Smooth muscle cell (in vitro differentiated cells): ENCODE data around the gene BICD1. TPM values are rescaled to one million over a fixed set of nuclear protein-coding genes. Genes with fewer than 3 reads are reported as not detected.
A peak's percentile ranks its signal among the peaks of the same experiment; 100 is the strongest.

Experiments
- DNase-seq: peaks from one replicate; lab custom pipeline; 2025; ENCODE audit not compliant: unreplicated experiment; lab: John Stamatoyannopoulos, UW
- H2AFZ ChIP-seq: fragments of 200-600 bp; sonication (generic); 2 replicates; pipeline ENCODE4 v1.6.0; 2016; ENCODE audit warnings: antibody characterized with exemption, low read depth, mild to moderate bottlenecking
- H3F3A ChIP-seq: fragments of 200-600 bp; sonication (generic); 2 replicates; pipeline ENCODE4 v1.6.0; 2017; ENCODE audit warnings: antibody characterized with exemption, low read depth
- H3K27ac ChIP-seq: fragments of 200-600 bp; sonication (generic); 2 replicates; pipeline ENCODE4 v1.5.1; 2016; ENCODE audit warnings: low read depth, mild to moderate bottlenecking
- H3K27me3 ChIP-seq: fragments of 200-600 bp; sonication (generic); 2 replicates; pipeline ENCODE4 v1.6.1; 2016; ENCODE audit warnings: low read depth, mild to moderate bottlenecking
- H3K36me3 ChIP-seq: fragments of 200-600 bp; sonication (generic); 2 replicates; pipeline ENCODE4 v1.5.1; 2016; ENCODE audit warnings: low read depth
- H3K4me1 ChIP-seq: fragments of 200-600 bp; sonication (generic); 2 replicates; pipeline ENCODE4 v1.5.1; 2016; ENCODE audit warnings: low read depth
- H3K4me2 ChIP-seq: fragments of 200-600 bp; sonication (generic); 2 replicates; pipeline ENCODE4 v1.6.0; 2016; ENCODE audit warnings: mild to moderate bottlenecking
- H3K4me3 ChIP-seq: fragments of 200-600 bp; sonication (generic); 2 replicates; pipeline ENCODE4 v1.5.1; 2016; ENCODE audit warnings: mild to moderate bottlenecking
- H3K79me2 ChIP-seq: fragments of 200-600 bp; sonication (generic); 2 replicates; pipeline ENCODE4 v1.6.0; 2016; ENCODE audit warnings: low read depth, mild to moderate bottlenecking
- H3K9ac ChIP-seq: fragments of 200-600 bp; sonication (generic); 2 replicates; pipeline ENCODE4 v1.6.0; 2016; ENCODE audit warnings: low read depth
- H3K9me3 ChIP-seq: fragments of 200-600 bp; sonication (generic); replicated peaks from 2 replicates; pipeline ENCODE4 v1.5.1; 2016; ENCODE audit warnings: low read depth
- H4K20me1 ChIP-seq: fragments of 200-600 bp; sonication (generic); 2 replicates; pipeline ENCODE4 v1.6.0; 2016; ENCODE audit warnings: low read depth
- WGBS: methylation state at CpG from one replicate; pipeline ENCODE4 v1.1.7; 2016; ENCODE audit warnings: low lambda C conversion rate; 5-methylcytosine and 5-hydroxymethylcytosine counted together
- polyA plus RNA-seq: library from polyadenylated mRNA; unstranded; fragments of >200 nt; fragmentation: Nextera tagmentation; extraction: Ambion mirVana; gene quantifications from 2 replicates; pipeline ENCODE4 v1.2.1, GENCODE V29; 2016
- total RNA-seq: library from RNA; depleted of rRNA; stranded (reverse); fragments of >200 nt; gene quantifications from 2 replicates; pipeline ENCODE4 v1.2.3, GENCODE V29; 2014
- TF ChIP-seq, protein P1 (sequence below): fragments of 200-600 bp; sonication (generic); IDR thresholded peaks from 2 replicates; pipeline ENCODE4 v1.5.1; 2017; ENCODE audit warnings: borderline replicate concordance, mild to moderate bottlenecking, antibody characterized with exemption; ENCODE audit not compliant: insufficient read depth, poor library complexity, severe bottlenecking

BICD1 gene
- total RNA-seq (11.5 and 13.0 TPM in 2 replicates), polyA plus RNA-seq (6.5 TPM in 2 replicates)

DNA sequence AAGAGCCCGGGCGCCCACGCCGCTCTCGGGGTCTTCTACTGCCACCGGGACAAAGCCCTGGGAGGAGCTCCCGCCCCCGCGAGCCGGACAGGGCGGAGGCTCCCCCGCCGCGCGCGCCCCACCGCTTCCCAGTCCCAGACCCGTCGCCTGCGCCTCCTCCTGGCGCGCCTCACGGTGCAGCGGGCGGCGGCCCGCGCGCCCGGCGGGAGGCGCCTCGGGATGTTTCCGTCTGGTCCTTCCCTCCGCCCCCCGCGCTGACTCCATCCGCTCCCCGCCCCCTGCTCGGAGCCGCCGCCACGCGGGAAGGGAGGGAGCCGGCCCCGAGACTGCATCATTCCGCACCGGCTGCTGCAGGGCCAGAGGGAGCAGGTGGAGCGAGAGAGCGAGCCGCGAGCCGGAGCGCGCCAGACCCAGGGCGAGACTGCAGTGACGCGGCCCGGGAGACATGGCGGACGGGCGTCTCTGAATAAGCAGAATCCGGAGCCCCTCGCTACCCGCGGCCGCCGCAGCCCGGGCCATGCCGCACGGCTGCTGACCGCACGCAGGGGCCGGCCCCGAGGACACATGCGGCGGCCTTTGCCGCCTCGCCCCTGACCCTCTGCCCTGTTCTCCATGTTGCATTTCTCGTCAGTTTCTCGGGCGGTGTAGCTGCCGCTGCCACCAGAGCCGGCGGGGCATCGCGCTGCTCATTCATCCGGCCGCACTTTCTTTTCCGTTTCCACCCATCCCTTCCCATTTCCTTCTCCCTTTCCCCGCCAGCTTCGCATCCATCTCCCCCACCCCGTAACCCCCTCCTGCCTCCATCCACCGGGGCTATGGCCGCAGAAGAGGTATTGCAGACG lies at the start of gene BICD1:
Gene BICD1 (plus strand): TSS at position 331 of the 842 bp plus-strand sequence. CDS start 485 bp downstream, at position 816.
- Histone ChIP-seq H3K9ac (peak within 1 kb of the TSS; percentile 80), H3K27me3 (no peaks in the 10 kb centered on the region), H3K4me3 (peak within 1 kb of the TSS; percentile 81), H3K27ac (peak within 1 kb of the TSS; percentile 87), H3K36me3 (no peaks in the 10 kb centered on the region), H4K20me1 (no peaks in the 10 kb centered on the region), H3K4me2 (peak within 1 kb of the TSS; percentile 91), H3K79me2 (peaks cover 31% of the 10 kb centered on the region), H3F3A (peaks cover 7% of the 10 kb centered on the region), H3K9me3 (no peaks in the 10 kb centered on the region), H3K4me1 (peaks cover 31% of the 10 kb centered on the region), H2AFZ (peak within 1 kb of the TSS; percentile 73)
- DNase-seq: peak; percentile 66
- TF ChIP-seq, protein P1, sequence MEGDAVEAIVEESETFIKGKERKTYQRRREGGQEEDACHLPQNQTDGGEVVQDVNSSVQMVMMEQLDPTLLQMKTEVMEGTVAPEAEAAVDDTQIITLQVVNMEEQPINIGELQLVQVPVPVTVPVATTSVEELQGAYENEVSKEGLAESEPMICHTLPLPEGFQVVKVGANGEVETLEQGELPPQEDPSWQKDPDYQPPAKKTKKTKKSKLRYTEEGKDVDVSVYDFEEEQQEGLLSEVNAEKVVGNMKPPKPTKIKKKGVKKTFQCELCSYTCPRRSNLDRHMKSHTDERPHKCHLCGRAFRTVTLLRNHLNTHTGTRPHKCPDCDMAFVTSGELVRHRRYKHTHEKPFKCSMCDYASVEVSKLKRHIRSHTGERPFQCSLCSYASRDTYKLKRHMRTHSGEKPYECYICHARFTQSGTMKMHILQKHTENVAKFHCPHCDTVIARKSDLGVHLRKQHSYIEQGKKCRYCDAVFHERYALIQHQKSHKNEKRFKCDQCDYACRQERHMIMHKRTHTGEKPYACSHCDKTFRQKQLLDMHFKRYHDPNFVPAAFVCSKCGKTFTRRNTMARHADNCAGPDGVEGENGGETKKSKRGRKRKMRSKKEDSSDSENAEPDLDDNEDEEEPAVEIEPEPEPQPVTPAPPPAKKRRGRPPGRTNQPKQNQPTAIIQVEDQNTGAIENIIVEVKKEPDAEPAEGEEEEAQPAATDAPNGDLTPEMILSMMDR: peak; percentile 14
- WGBS: 0% methylated on average over 23 of the region's 96 CpGs

DNA sequence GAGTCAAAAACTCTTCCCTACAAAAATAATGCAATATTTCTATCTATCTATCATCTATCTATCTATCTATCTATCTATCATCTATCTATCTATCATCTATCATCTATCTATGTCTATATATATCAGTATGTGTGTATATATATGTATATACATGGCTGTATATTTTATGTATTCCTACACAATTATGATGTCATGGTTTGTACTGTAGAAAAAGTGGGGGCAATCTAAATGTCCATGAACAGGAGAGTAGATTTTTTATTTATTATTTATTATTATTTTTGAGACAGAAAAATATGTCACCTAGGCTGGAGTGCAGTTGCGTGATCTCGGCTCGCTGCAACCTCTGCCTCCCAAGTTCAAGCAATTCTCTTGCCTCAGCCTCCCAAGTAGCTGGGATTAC lies 45.6 kb upstream of the BICD1 start:
- Histone ChIP-seq H3K27me3 (no peaks in the 10 kb centered on the region), H3K9ac (no peak overlapping the region), H3F3A (no peaks in the 10 kb centered on the region), H3K4me3 (no peak overlapping the region), H3K36me3 (no peaks in the 10 kb centered on the region), H2AFZ (no peak overlapping the region), H3K9me3 (no peaks in the 10 kb centered on the region), H3K4me2 (no peak overlapping the region), H3K4me1 (no peaks in the 10 kb centered on the region), H4K20me1 (no peaks in the 10 kb centered on the region), H3K79me2 (no peaks in the 10 kb centered on the region), H3K27ac (no peak overlapping the region)
- DNase-seq: no peak
- 100% methylated on average over 3 of the region's 3 CpGs for WGBS
- TF ChIP-seq, protein P1: no peak

DNA sequence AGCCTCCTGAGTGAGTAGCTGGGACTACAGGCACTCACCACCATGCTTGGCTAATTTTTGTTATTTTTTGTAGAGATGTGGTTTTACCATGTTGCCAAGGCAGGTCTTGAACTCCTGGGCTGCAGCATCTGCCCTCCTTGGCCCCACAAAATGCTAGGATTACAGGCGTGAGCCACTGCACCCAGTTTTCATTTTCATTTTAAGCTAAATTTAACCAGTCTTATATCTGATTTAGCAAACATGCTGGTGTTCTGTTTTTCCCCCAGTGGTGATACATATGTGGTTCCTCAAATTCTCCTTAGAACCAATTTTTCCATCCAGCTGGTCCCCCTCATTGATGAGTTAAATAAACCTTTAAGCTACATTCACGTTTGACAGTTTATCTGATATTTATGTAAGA lies 43.8 kb upstream of the BICD1 start:
- Histone ChIP-seq H3K9ac (no peak overlapping the region), H3F3A (no peaks in the 10 kb centered on the region), H3K4me3 (no peak overlapping the region), H3K36me3 (no peaks in the 10 kb centered on the region), H2AFZ (no peak overlapping the region), H3K27me3 (no peaks in the 10 kb centered on the region), H3K4me1 (no peaks in the 10 kb centered on the region), H3K27ac (no peak overlapping the region), H3K9me3 (no peaks in the 10 kb centered on the region), H3K79me2 (no peaks in the 10 kb centered on the region), H4K20me1 (no peaks in the 10 kb centered on the region), H3K4me2 (no peak overlapping the region)
- 90% methylated on average over 2 of the region's 2 CpGs for WGBS
- DNase-seq: no peak
- TF ChIP-seq, protein P1: no peak
